IMR-90 (cell line): Measurements from ENCODE around the gene ALDH1L2. TPM values are rescaled to one million over a fixed set of nuclear protein-coding genes. Genes with fewer than 3 reads are reported as not detected.

Source experiments
- ATAC-seq: fragments of 200-7000 bp; cut with Tn5 transposase; 2 replicates; pipeline ENCODE4 v1.9.1; 2020; ENCODE audit warnings: low read depth, mild to moderate bottlenecking, moderate library complexity
- BruUV-seq: library from RNA; stranded (reverse); fragments of 400-500 nt; replicated peaks from 2 replicates; lab custom pipeline; 2021; lab: Mats Ljungman, UMichigan
- CTCF ChIA-PET: fragments of 300-600 bp; formaldehyde crosslinking; extraction: SDS; loops from one replicate; lab custom pipeline; 2021; ENCODE audit warnings: antibody characterized with exemption; lab: Yijun Ruan, JAX
- POLR2A ChIA-PET: fragments of 300-600 bp; sonication (Branson Sonifier 250); formaldehyde crosslinking; loops from one replicate; lab custom pipeline; 2022; ENCODE audit warnings: antibody characterized with exemption; ENCODE audit not compliant: unreplicated experiment; lab: Charles Lee
- DNase-seq: peaks from one replicate; pipeline ENCODE4 v3.0.0; 2013
- H2AFZ ChIP-seq: replicated peaks from 2 replicates; pipeline ENCODE3; 2013; ENCODE audit warnings: low read length, mild to moderate bottlenecking; ENCODE audit not compliant: poor library complexity
- H2AK5ac ChIP-seq: 2 replicates; pipeline ENCODE4 v1.6.1; 2013; ENCODE audit warnings: low read depth, low read length, inconsistent platforms
- H2AK9ac ChIP-seq: replicated peaks from 2 replicates; pipeline ENCODE3; 2013; ENCODE audit warnings: mild to moderate bottlenecking, low read depth, low read length, moderate library complexity; ENCODE audit not compliant: poor library complexity
- H2BK120ac ChIP-seq: 2 replicates; pipeline ENCODE4 v1.6.1; 2013; ENCODE audit warnings: low read depth, low read length, inconsistent platforms
- H2BK15ac ChIP-seq: 3 replicates; pipeline ENCODE4 v1.6.1; 2013; ENCODE audit warnings: low read depth, low read length, inconsistent platforms
- H2BK20ac ChIP-seq: 2 replicates; pipeline ENCODE4 v1.6.1; 2013; ENCODE audit warnings: low read depth, mild to moderate bottlenecking, inconsistent platforms, low read length, moderate library complexity
- H2BK5ac ChIP-seq: 2 replicates; pipeline ENCODE4 v1.6.1; 2013; ENCODE audit warnings: mild to moderate bottlenecking, low read depth, low read length, inconsistent platforms; ENCODE audit not compliant: poor library complexity, severe bottlenecking
- H3K14ac ChIP-seq: replicated peaks from 2 replicates; pipeline ENCODE4 v1.6.1; 2013; ENCODE audit warnings: low read depth, low read length, inconsistent platforms
- H3K18ac ChIP-seq: 2 replicates; pipeline ENCODE4 v1.6.1; 2013; ENCODE audit warnings: low read depth, low read length, control low read depth
- H3K23ac ChIP-seq: 2 replicates; pipeline ENCODE4 v1.6.1; 2013; ENCODE audit warnings: low read depth, low read length, inconsistent platforms
- H3K27ac ChIP-seq: 2 replicates; pipeline ENCODE4 v1.5.1; 2013; ENCODE audit warnings: mild to moderate bottlenecking, control low read depth, low read length; ENCODE audit not compliant: insufficient read depth
- H3K27me3 ChIP-seq: 2 replicates; pipeline ENCODE4 v1.6.1; 2013; ENCODE audit warnings: low read length; ENCODE audit not compliant: control insufficient read depth, insufficient read depth
- H3K36me3 ChIP-seq: 2 replicates; pipeline ENCODE4 v1.6.1; 2013; ENCODE audit warnings: low read length, mixed read lengths; ENCODE audit not compliant: control insufficient read depth, insufficient read depth
- H3K4ac ChIP-seq: 2 replicates; pipeline ENCODE4 v1.6.1; 2013; ENCODE audit warnings: low read depth, low read length, inconsistent platforms
- H3K4me1 ChIP-seq: 2 replicates; pipeline ENCODE4 v1.6.1; 2013; ENCODE audit warnings: low read length, mixed read lengths; ENCODE audit not compliant: control insufficient read depth, insufficient read depth
- H3K4me2 ChIP-seq: 2 replicates; pipeline ENCODE4 v1.6.1; 2013; ENCODE audit warnings: low read depth, mild to moderate bottlenecking, control low read depth, low read length, moderate library complexity
- H3K4me3 ChIP-seq: 2 replicates; pipeline ENCODE4 v1.5.1; 2013; ENCODE audit warnings: low read depth, mild to moderate bottlenecking, control low read depth, low read length, moderate library complexity; ENCODE audit not compliant: insufficient read depth
- H3K56ac ChIP-seq: 2 replicates; pipeline ENCODE4 v1.6.1; 2013; ENCODE audit warnings: low read length, inconsistent platforms; ENCODE audit not compliant: insufficient read depth; ENCODE audit errors: extremely low read depth
- H3K79me1 ChIP-seq, 2 experiments: 2 replicates each; pipeline ENCODE4 v1.6.1; 2013; ENCODE audit warnings: low read length in 2 of 2, inconsistent platforms in 1 of 2, low read depth in 1 of 2
- H3K9ac ChIP-seq: 2 replicates; pipeline ENCODE4 v1.6.1; 2013; ENCODE audit warnings: low read depth, low read length, control low read depth
- H3K9me1 ChIP-seq: 2 replicates; pipeline ENCODE4 v1.6.1; 2013; ENCODE audit warnings: low read length, inconsistent platforms; ENCODE audit not compliant: insufficient read depth
- H3K9me3 ChIP-seq: 2 replicates; pipeline ENCODE4 v1.6.1; 2013; ENCODE audit warnings: low read length; ENCODE audit not compliant: control insufficient read depth, insufficient read depth
- H4K20me1 ChIP-seq: 2 replicates; pipeline ENCODE4 v1.6.1; 2013; ENCODE audit warnings: low read length, inconsistent platforms; ENCODE audit not compliant: insufficient read depth
- H4K5ac ChIP-seq: 2 replicates; pipeline ENCODE4 v1.6.1; 2013; ENCODE audit warnings: mild to moderate bottlenecking, low read depth, low read length, control low read depth
- H4K8ac ChIP-seq, 2 experiments: 2 replicates each; pipeline ENCODE4 v1.6.1; 2013; ENCODE audit warnings: low read depth in 2 of 2, low read length in 2 of 2, control low read depth in 1 of 2, inconsistent platforms in 1 of 2
- H4K91ac ChIP-seq: 2 replicates; pipeline ENCODE4 v1.6.1; 2013; ENCODE audit warnings: low read depth, low read length, inconsistent platforms; ENCODE audit not compliant: insufficient read depth
- CHD1 ChIP-seq: IDR thresholded peaks from 2 replicates; pipeline ENCODE4 v1.6.1; 2012; ENCODE audit warnings: low read depth, low read length, improper control_type of control experiment
- POLR2A ChIP-seq: IDR thresholded peaks from 2 replicates; pipeline ENCODE4 v1.6.1; 2012; ENCODE audit warnings: mild to moderate bottlenecking, low read depth, low read length
- WGBS, 2 experiments: methylation state at CpG; one replicate each; pipeline versions ENCODE4 v1.1.5 to v1.1.7; 2013; ENCODE audit warnings: missing lambda C conversion rate in 2 of 2; ENCODE audit not compliant: insufficient read length in 1 of 2; ENCODE audit errors: extremely low coverage in 2 of 2; 5-methylcytosine and 5-hydroxymethylcytosine counted together
- dilution Hi-C: fragments of 300-500 bp; cut with HindIII; formaldehyde crosslinking; loops from one replicate; pipeline ENCODE4 v1.14.3; 2018; ENCODE audit warnings: low sequenced_read_pairs; ENCODE audit not compliant: unreplicated experiment
- in situ Hi-C: fragments of 300-500 bp; cut with MboI; formaldehyde crosslinking; loops from 3 replicates; pipeline ENCODE4 v1.14.3; 2019; ENCODE audit warnings: low sequenced_read_pairs, inconsistent platforms, mixed read lengths
- intact Hi-C: fragments of 100-400 bp; cut with micrococcal nuclease; formaldehyde crosslinking; loops from 2 replicates; pipeline ENCODE4 v1.10.0; 2022
- polyA plus RNA-seq, 3 experiments: library from polyadenylated mRNA; depleted of rRNA; stranded (reverse); fragments of >200 nt; gene quantifications; 2 replicates each; pipeline ENCODE4 v1.2.3, GENCODE V29; 2012; ENCODE audit warnings: low replicate concordance in 1 of 3
- total RNA-seq: library from RNA; depleted of rRNA; stranded (reverse); fragments of >200 nt; gene quantifications from 2 replicates; pipeline ENCODE4 v1.2.3, GENCODE V29; 2012

ALDH1L2 gene
- total and polyA plus RNA-seq, 2 of the 4 experiments (the other 2 are of a cell fraction), result 21.1 to 22.8 TPM

DNA sequence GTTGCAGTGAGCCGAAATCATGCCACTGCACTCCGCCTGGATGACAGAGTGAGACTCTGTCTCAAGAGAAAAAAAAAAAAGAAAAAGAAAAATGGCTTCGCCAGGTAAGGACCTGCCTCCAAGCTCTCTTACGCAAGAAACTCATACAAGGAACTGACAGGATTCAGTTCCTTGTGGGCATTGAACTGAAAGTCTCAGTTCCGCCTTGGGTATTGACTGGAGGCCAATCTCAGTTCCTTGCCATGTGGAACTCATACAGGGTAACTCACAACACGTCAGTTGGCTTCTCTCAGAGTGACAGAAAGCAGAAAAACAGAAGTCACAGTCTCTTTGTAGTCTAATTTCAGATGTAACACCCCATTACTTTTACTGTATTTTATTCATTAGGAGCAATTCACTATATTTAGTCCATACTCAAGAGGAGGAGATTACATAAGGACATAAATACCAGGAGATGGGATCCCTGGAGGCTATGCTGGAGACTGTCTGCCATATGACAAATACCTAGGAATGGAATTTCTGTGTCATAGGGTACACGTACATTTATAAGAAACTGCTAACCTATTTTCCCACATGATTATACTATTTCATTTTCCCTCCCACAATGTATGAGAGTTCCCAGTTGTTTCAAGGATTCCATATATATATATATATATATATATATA lies 109.5 kb downstream of the ALDH1L2 start:
- no peak overlapping the region for H4K8ac ChIP-seq
- H3K27ac ChIP-seq, result no peak overlapping the region
- H3K9me3 ChIP-seq, result no peaks in the 10 kb centered on the region
- H3K27me3 ChIP-seq, result no peaks in the 10 kb centered on the region; the same call in 1 of the 2 replicates
- ChIA-PET POLR2A (no interaction called here), CTCF (no interaction called here)
- H2AFZ ChIP-seq, result no peak overlapping the region
- H3K4me2 ChIP-seq, result no peak overlapping the region
- no CpG with 5 or more reads among the region's 7 CpGs for WGBS, 2 experiments
- H4K20me1 ChIP-seq, result no peaks in the 10 kb centered on the region
- no TSS peak for BruUV-seq
- no peak overlapping the region for H3K18ac ChIP-seq
- no peaks in the 10 kb centered on the region for H3K4me1 ChIP-seq
- dilution Hi-C loops, result no loop called here
- no peak overlapping the region for H2AK9ac ChIP-seq
- H2BK20ac ChIP-seq, result no peak overlapping the region
- no peak overlapping the region for H3K23ac ChIP-seq
- in situ Hi-C loops, result no loop called here
- H3K4me3 ChIP-seq, result no peak overlapping the region
- H2AK5ac ChIP-seq, result no peak overlapping the region; the same call in 1 of the 2 replicates
- no peak overlapping the region for H4K91ac ChIP-seq
- H2BK15ac ChIP-seq, result no peak overlapping the region
- H3K9me1 ChIP-seq, result 0 out of 2 replicates have a peak, but pooled peaks cover 3% of the 10 kb centered on the region
- H4K5ac ChIP-seq, result no peak overlapping the region
- no peaks in the 10 kb centered on the region for H3K36me3 ChIP-seq
- no peak overlapping the region for H3K56ac ChIP-seq
- intact Hi-C loops, result no loop called here
- no peak overlapping the region for H3K4ac ChIP-seq
- H3K79me1 ChIP-seq, result no peaks in the 10 kb centered on the region
- peak; percentile 53 for DNase-seq
- no peak overlapping the region for H2BK120ac ChIP-seq
- ATAC-seq, result no peak
- H3K9ac ChIP-seq, result no peak overlapping the region
- no peak for TF ChIP-seq POLR2A
- TF ChIP-seq CHD1, result no peak
- H3K14ac ChIP-seq, result no peak overlapping the region
- H2BK5ac ChIP-seq, result no peak overlapping the region
